Suprapubic skin (tissue), 4 donors: ENCODE measurements around the gene RBM15. TPM values are rescaled to one million over a fixed set of nuclear protein-coding genes. Genes with fewer than 3 reads are reported as not detected.

Experiments
- DNase-seq, 2 donors: peaks; one replicate each; pipeline ENCODE4 v3.0.0-alpha.2; 2019; ENCODE audit warnings: low spot score in 2 of 2
- H3K27ac ChIP-seq: fragments of 200-600 bp; sonication (generic); one replicate; pipeline ENCODE4 v1.5.1; 2019
- H3K27me3 ChIP-seq: fragments of 200-600 bp; sonication (generic); one replicate; pipeline ENCODE4 v1.5.1; 2019
- H3K36me3 ChIP-seq: fragments of 200-600 bp; sonication (generic); one replicate; pipeline ENCODE4 v1.5.1; 2019
- H3K4me1 ChIP-seq: fragments of 200-600 bp; sonication (generic); one replicate; pipeline ENCODE4 v1.5.1; 2019
- H3K4me3 ChIP-seq: fragments of 200-600 bp; sonication (generic); one replicate; pipeline ENCODE4 v1.5.1; 2019; ENCODE audit warnings: mild to moderate bottlenecking
- H3K9me3 ChIP-seq: fragments of 200-600 bp; sonication (generic); one replicate; pipeline ENCODE4 v1.5.1; 2019
- EP300 ChIP-seq: sonication (generic); formaldehyde crosslinking; IDR thresholded peaks from one replicate; pipeline ENCODE4 v1.6.1; 2017; ENCODE audit warnings: antibody characterized with exemption
- POLR2A ChIP-seq, 2 donors: fragments of 450-650 bp; IDR thresholded peaks; one replicate each; pipeline ENCODE4 v1.6.1; 2017; ENCODE audit warnings: antibody characterized with exemption in 2 of 2, mild to moderate bottlenecking in 2 of 2, moderate library complexity in 2 of 2
- POLR2AphosphoS5 ChIP-seq, 3 donors: sonication (generic); formaldehyde crosslinking; IDR thresholded peaks; one replicate each; pipeline ENCODE4 v1.6.1; 2017; ENCODE audit warnings: antibody characterized with exemption in 3 of 3
- WGBS: methylation state at CpG from one replicate; pipeline ENCODE4 v1.1.5; 2018; 5-methylcytosine and 5-hydroxymethylcytosine counted together
- total RNA-seq, 4 donors: library from RNA; depleted of rRNA; stranded (reverse); fragments of >200 nt; gene quantifications; one replicate each; pipeline ENCODE4 v1.1.0, GENCODE V29; 2016
- TF ChIP-seq, protein P1 (sequence below), 2 donors: fragments of 200-600 bp in 1 of 2; fragments of 450-650 bp in 1 of 2; sonication (generic) in 1 of 2; IDR thresholded peaks; one replicate each; pipeline ENCODE4 v1.5.1; 2016 to 2019; ENCODE audit warnings: antibody characterized with exemption in 2 of 2, mild to moderate bottlenecking in 1 of 2, moderate library complexity in 1 of 2

The RBM15 gene
- total RNA-seq, 4 donors from 2014 or later, result 27.4 to 51.2 (median 32.7) TPM

DNA sequence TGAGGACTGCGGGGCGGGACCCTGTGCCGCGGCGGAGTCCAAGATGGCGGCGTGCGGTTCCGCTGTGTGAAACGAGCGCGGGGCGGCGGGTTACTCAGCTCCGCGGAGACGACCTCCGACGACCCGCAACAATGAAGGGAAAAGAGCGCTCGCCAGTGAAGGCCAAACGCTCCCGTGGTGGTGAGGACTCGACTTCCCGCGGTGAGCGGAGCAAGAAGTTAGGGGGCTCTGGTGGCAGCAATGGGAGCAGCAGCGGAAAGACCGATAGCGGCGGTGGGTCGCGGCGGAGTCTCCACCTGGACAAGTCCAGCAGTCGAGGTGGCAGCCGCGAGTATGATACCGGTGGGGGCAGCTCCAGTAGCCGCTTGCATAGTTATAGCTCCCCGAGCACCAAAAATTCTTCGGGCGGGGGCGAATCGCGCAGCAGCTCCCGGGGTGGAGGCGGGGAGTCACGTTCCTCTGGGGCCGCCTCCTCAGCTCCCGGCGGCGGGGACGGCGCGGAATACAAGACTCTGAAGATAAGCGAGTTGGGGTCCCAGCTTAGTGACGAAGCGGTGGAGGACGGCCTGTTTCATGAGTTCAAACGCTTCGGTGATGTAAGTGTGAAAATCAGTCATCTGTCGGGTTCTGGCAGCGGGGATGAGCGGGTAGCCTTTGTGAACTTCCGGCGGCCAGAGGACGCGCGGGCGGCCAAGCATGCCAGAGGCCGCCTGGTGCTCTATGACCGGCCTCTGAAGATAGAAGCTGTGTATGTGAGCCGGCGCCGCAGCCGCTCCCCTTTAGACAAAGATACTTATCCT is 430 bp downstream of the RBM15 start:
- Histone ChIP-seq H3K4me3 (peak overlapping the region; percentile 93), H3K27me3 (no peaks in the 10 kb centered on the region), H3K4me1 (peaks cover 61% of the 10 kb centered on the region), H3K27ac (peak overlapping the region; percentile 99), H3K9me3 (no peaks in the 10 kb centered on the region), H3K36me3 (peaks cover 16% of the 10 kb centered on the region)
- under 1% methylated on average over 56 of the region's 77 CpGs for WGBS
- TF ChIP-seq, protein P1, sequence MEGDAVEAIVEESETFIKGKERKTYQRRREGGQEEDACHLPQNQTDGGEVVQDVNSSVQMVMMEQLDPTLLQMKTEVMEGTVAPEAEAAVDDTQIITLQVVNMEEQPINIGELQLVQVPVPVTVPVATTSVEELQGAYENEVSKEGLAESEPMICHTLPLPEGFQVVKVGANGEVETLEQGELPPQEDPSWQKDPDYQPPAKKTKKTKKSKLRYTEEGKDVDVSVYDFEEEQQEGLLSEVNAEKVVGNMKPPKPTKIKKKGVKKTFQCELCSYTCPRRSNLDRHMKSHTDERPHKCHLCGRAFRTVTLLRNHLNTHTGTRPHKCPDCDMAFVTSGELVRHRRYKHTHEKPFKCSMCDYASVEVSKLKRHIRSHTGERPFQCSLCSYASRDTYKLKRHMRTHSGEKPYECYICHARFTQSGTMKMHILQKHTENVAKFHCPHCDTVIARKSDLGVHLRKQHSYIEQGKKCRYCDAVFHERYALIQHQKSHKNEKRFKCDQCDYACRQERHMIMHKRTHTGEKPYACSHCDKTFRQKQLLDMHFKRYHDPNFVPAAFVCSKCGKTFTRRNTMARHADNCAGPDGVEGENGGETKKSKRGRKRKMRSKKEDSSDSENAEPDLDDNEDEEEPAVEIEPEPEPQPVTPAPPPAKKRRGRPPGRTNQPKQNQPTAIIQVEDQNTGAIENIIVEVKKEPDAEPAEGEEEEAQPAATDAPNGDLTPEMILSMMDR (IDR thresholded peaks at IDR 0.05), result peak; percentile 9 to 27
- peak; percentile 57 to 92 (median 86) for TF ChIP-seq POLR2AphosphoS5 (IDR thresholded peaks at IDR 0.05)
- no peak for TF ChIP-seq EP300
- peak; percentile 33 to 86 for TF ChIP-seq POLR2A (IDR thresholded peaks at IDR 0.05)
- DNase-seq, result peak in 1 of 2 donors; percentile 86

DNA sequence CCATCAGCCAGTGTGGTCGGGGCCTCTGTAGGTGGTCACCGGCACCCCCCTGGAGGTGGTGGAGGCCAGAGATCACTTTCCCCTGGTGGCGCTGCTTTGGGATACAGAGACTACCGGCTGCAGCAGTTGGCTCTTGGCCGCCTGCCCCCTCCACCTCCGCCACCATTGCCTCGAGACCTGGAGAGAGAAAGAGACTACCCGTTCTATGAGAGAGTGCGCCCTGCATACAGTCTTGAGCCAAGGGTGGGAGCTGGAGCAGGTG is 961 bp downstream of the RBM15 start:
- H3K4me1 ChIP-seq, result peaks cover 65% of the 10 kb centered on the region
- H3K36me3 ChIP-seq, result peaks cover 16% of the 10 kb centered on the region
- no peaks in the 10 kb centered on the region for H3K27me3 ChIP-seq
- H3K9me3 ChIP-seq, result no peaks in the 10 kb centered on the region
- DNase-seq, result peak in 1 of 2 donors; percentile 72
- 7% methylated on average over 6 of the region's 9 CpGs for WGBS
- peak overlapping the region; percentile 99 for H3K27ac ChIP-seq
- H3K4me3 ChIP-seq, result peak overlapping the region; percentile 93
- TF ChIP-seq EP300 (no peak), POLR2A (IDR thresholded peaks at IDR 0.05) (no peak)

DNA sequence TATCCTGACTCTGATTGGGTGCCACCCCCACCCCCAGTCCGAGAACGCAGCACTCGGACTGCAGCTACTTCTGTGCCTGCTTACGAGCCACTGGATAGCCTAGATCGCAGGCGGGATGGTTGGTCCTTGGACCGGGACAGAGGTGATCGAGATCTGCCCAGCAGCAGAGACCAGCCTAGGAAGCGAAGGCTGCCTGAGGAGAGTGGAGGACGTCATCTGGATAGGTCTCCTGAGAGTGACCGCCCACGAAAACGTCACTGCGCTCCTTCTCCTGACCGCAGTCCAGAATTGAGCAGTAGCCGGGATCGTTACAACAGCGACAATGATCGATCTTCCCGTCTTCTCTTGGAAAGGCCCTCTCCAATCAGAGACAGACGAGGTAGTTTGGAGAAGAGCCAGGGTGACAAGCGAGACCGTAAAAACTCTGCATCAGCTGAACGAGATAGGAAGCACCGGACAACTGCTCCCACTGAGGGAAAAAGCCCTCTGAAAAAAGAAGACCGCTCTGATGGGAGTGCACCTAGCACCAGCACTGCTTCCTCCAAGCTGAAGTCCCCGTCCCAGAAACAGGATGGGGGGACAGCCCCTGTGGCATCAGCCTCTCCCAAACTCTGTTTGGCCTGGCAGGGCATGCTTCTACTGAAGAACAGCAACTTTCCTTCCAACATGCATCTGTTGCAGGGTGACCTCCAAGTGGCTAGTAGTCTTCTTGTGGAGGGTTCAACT is 2.1 kb downstream of the RBM15 start:
- no peak for DNase-seq
- WGBS, result 86% methylated on average over 23 of the region's 27 CpGs
- no peak overlapping the region for H3K27ac ChIP-seq
- H3K4me1 ChIP-seq, result peaks cover 66% of the 10 kb centered on the region
- H3K27me3 ChIP-seq, result no peaks in the 10 kb centered on the region
- no peaks in the 10 kb centered on the region for H3K9me3 ChIP-seq
- H3K36me3 ChIP-seq, result peaks cover 18% of the 10 kb centered on the region
- TF ChIP-seq POLR2AphosphoS5 (IDR thresholded peaks at IDR 0.05) (no peak), POLR2A (IDR thresholded peaks at IDR 0.05) (no peak), EP300 (no peak)
- TF ChIP-seq, protein P1 (IDR thresholded peaks at IDR 0.05), result no peak
- H3K4me3 ChIP-seq, result no peak overlapping the region

DNA sequence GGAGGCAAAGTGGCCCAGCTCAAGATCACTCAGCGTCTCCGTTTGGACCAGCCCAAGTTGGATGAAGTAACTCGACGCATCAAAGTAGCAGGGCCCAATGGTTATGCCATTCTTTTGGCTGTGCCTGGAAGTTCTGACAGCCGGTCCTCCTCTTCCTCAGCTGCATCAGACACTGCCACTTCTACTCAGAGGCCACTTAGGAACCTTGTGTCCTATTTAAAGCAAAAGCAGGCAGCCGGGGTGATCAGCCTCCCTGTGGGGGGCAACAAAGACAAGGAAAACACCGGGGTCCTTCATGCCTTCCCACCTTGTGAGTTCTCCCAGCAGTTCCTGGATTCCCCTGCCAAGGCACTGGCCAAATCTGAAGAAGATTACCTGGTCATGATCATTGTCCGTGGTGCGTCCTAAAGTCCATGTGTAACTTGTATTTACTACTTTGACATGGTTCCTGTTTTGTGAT is 2.7 kb downstream of the RBM15 start:
- TF ChIP-seq POLR2AphosphoS5 (IDR thresholded peaks at IDR 0.05), result no peak
- TF ChIP-seq, protein P1 (IDR thresholded peaks at IDR 0.05), result no peak
- no peak for TF ChIP-seq EP300
- TF ChIP-seq POLR2A (IDR thresholded peaks at IDR 0.05), result no peak
- DNase-seq, result no peak
- Histone ChIP-seq H3K4me1 (peaks cover 61% of the 10 kb centered on the region), H3K27me3 (no peaks in the 10 kb centered on the region), H3K36me3 (peaks cover 24% of the 10 kb centered on the region), H3K4me3 (no peak overlapping the region), H3K9me3 (no peaks in the 10 kb centered on the region), H3K27ac (no peak overlapping the region)
- WGBS, result 61% methylated on average over 9 of the region's 9 CpGs

DNA sequence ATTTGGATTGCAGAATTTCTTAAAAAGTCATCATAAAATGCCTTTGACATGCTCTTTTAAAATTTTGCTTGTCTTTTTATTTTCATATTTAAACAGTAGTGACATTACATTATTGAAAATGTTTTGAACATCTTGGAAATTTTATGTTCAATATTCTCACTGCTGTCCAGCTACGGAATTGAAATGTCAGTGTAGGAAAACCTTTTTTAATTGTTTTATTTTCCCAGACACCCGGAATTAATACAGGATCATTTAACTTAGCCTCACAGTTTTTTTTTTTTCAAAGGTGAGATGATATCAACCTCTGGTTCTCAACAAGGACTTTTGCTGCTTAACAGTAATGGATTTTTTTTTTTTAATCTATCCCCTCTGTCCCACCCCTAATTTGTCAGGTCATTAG is 4.1 kb downstream of the RBM15 start:
- Histone ChIP-seq H3K36me3 (peaks cover 32% of the 10 kb centered on the region), H3K27ac (no peak overlapping the region), H3K4me1 (peaks cover 55% of the 10 kb centered on the region), H3K4me3 (no peak overlapping the region), H3K9me3 (no peaks in the 10 kb centered on the region), H3K27me3 (no peaks in the 10 kb centered on the region)
- no peak for DNase-seq
- TF ChIP-seq POLR2A (IDR thresholded peaks at IDR 0.05) (no peak), EP300 (no peak), POLR2AphosphoS5 (IDR thresholded peaks at IDR 0.05) (no peak)
- TF ChIP-seq, protein P1 (IDR thresholded peaks at IDR 0.05), result no peak
- 75% methylated on average over 2 of the region's 2 CpGs for WGBS
